ENCODE data around the gene LMAN2.

DNA sequence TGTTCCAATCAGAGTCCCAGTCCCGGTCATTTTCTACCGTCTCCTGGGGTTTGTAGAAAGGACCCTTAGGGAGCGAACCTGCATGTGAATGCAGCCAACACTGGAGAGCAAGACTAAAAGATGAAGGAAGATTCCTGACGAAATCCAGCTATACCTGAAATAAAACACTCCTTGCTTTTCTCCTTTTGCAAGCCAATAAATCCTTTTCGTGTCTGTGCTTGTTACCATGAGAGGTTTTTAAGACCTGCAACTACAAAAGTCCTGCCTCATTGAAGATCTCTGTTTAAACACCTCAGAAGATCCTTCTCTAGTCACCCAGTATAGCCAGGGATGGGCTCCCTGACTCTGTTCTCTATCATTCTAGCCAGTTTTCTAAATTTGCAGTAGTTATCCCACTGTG is 22.7 kb upstream of the LMAN2 start:
- TF ChIP-seq, protein P1, sequence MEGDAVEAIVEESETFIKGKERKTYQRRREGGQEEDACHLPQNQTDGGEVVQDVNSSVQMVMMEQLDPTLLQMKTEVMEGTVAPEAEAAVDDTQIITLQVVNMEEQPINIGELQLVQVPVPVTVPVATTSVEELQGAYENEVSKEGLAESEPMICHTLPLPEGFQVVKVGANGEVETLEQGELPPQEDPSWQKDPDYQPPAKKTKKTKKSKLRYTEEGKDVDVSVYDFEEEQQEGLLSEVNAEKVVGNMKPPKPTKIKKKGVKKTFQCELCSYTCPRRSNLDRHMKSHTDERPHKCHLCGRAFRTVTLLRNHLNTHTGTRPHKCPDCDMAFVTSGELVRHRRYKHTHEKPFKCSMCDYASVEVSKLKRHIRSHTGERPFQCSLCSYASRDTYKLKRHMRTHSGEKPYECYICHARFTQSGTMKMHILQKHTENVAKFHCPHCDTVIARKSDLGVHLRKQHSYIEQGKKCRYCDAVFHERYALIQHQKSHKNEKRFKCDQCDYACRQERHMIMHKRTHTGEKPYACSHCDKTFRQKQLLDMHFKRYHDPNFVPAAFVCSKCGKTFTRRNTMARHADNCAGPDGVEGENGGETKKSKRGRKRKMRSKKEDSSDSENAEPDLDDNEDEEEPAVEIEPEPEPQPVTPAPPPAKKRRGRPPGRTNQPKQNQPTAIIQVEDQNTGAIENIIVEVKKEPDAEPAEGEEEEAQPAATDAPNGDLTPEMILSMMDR (IDR thresholded peaks at IDR 0.05; ENCODE audit: low read depth, low read length, poor library complexity, severe bottlenecking), result no peak
- no peak for TF ChIP-seq EZH2phosphoT487 (IDR thresholded peaks at IDR 0.05; ENCODE audit: borderline replicate concordance, low read length)
